ENCODE results near the gene ZNF800.

ZNF800 gene

GRCh38 chr7:127378537-127378936 is 14.0 kb downstream of the ZNF800 start (continued):
- TF ChIP-seq ZNF398 (tag by site-specific recombination; IDR thresholded peaks at IDR 0.05) (peak; percentile 63), GLI4 (tag by site-specific recombination; IDR thresholded peaks at IDR 0.05) (no peak), ZNF157 (tag by site-specific recombination; IDR thresholded peaks at IDR 0.05) (no peak), ZBTB17 (tag by site-specific recombination; IDR thresholded peaks at IDR 0.05) (no peak), REPIN1 (tag by site-specific recombination; IDR thresholded peaks at IDR 0.05; ENCODE audit: low read depth) (no peak), KLF8 (tag by site-specific recombination; IDR thresholded peaks at IDR 0.05) (no peak), BCL11A (tag by site-specific recombination; IDR thresholded peaks at IDR 0.05; ENCODE audit: low read depth) (no peak), GFI1B (tag by site-specific recombination; IDR thresholded peaks at IDR 0.05) (no peak)

- Histone ChIP-seq H3K36me3 (ENCODE audit: control insufficient read depth in 2 of 2, insufficient read depth in 1 of 2, low read length in 2 of 2) (peaks cover 0 to 20% of the 10 kb centered on the region in 2 experiments; a peak in 2 of 3 replicates), H3K9me3 (ENCODE audit: control insufficient read depth, insufficient read depth, low read depth, low read length) (no peaks in the 10 kb centered on the region), H3K4me3 (ENCODE audit: low read depth, low read length) (no peak overlapping the region), H3K27ac (ENCODE audit: extremely low read depth, low read depth, low read length) (no peak overlapping the region), H3K4me1 (ENCODE audit: control insufficient read depth, insufficient read depth, low read length) (peaks cover 13% of the 10 kb centered on the region; the same call in 1 of the 2 replicates)
- POLR2A ChIA-PET = interaction anchor here (1.0 to 1.8 kb wide), 2 partner anchors 10 to 15 kb away, joined by 3 to 10 read pairs; partner anchors contain the start of gene ZNF800
- no peak for TF ChIP-seq ZNF211 (tag by site-specific recombination; IDR thresholded peaks at IDR 0.05; ENCODE audit: low read depth)
- TF ChIP-seq ZNF514 (tag by site-specific recombination; IDR thresholded peaks at IDR 0.05) = no peak
- TF ChIP-seq ZNF248 (tag by site-specific recombination; IDR thresholded peaks at IDR 0.05) = no peak
- TF ChIP-seq ZFP37 (tag by site-specific recombination; IDR thresholded peaks at IDR 0.05) = no peak
- TF ChIP-seq ZNF621 (tag by site-specific recombination; IDR thresholded peaks at IDR 0.05) = no peak
- TF ChIP-seq OSR2 (tag by site-specific recombination; IDR thresholded peaks at IDR 0.05) = no peak
- no peak for TF ChIP-seq GLI4 (tag by site-specific recombination; IDR thresholded peaks at IDR 0.05)
- no peak for TF ChIP-seq ZNF843 (tag by site-specific recombination; IDR thresholded peaks at IDR 0.05)
- TF ChIP-seq ZFHX2 (tag by site-specific recombination; conservative IDR thresholded peaks at IDR 0.05) = no peak
- TF ChIP-seq OVOL3 (tag by site-specific recombination; IDR thresholded peaks at IDR 0.05) = no peak
- TF ChIP-seq ZBTB17 (tag by site-specific recombination; IDR thresholded peaks at IDR 0.05) = no peak
- TF ChIP-seq ZNF341 (tag by site-specific recombination; IDR thresholded peaks at IDR 0.05; ENCODE audit: low read depth) = no peak
- CTCF ChIA-PET = no interaction called here
Observed at GRCh38 chr7:127377425-127377824, 15.1 kb downstream of the ZNF800 start.

- H3K27ac ChIP-seq (ENCODE audit: extremely low read depth, low read depth, low read length) = no peak overlapping the region
- H3K4me1 ChIP-seq (ENCODE audit: control insufficient read depth, insufficient read depth, low read length) = peaks cover 13% of the 10 kb centered on the region; the same call in 1 of the 2 replicates
- POLR2A ChIA-PET = no interaction called here
- CTCF ChIA-PET = no interaction called here
- H3K4me3 ChIP-seq (ENCODE audit: low read depth, low read length) = no peak overlapping the region
- H3K36me3 ChIP-seq (ENCODE audit: control insufficient read depth in 2 of 2, insufficient read depth in 1 of 2, low read length in 2 of 2) = peaks cover 0 to 23% of the 10 kb centered on the region in 2 experiments; a peak in 2 of 3 replicates
- H3K9me3 ChIP-seq (ENCODE audit: control insufficient read depth, insufficient read depth, low read depth, low read length) = no peaks in the 10 kb centered on the region
- no peak for TF ChIP-seq ZNF362 (tag by site-specific recombination; IDR thresholded peaks at IDR 0.05)
- TF ChIP-seq YY1 (tag by site-specific recombination; IDR thresholded peaks at IDR 0.05) = no peak
- no peak for TF ChIP-seq ZNF530 (tag by site-specific recombination; IDR thresholded peaks at IDR 0.05; ENCODE audit: low read depth)
- no peak for TF ChIP-seq KLF9 (tag by site-specific recombination; IDR thresholded peaks at IDR 0.05; ENCODE audit: low read depth)
- TF ChIP-seq ZNF26 (tag by site-specific recombination; IDR thresholded peaks at IDR 0.05) = no peak
- no peak for TF ChIP-seq ZNF366 (tag by site-specific recombination; conservative IDR thresholded peaks at IDR 0.05)
- TF ChIP-seq ZNF416 (tag by site-specific recombination; IDR thresholded peaks at IDR 0.05) = no peak
- TF ChIP-seq ZNF621 (tag by site-specific recombination; IDR thresholded peaks at IDR 0.05) = no peak
- TF ChIP-seq ZNF791 (tag by site-specific recombination; IDR thresholded peaks at IDR 0.05) = no peak
- TF ChIP-seq ZNF560 (tag by site-specific recombination; IDR thresholded peaks at IDR 0.05; ENCODE audit: borderline replicate concordance) = no peak
- TF ChIP-seq ZNF561 (tag by site-specific recombination; IDR thresholded peaks at IDR 0.05; ENCODE audit: borderline replicate concordance) = no peak
- TF ChIP-seq ZNF184 (tag by site-specific recombination; IDR thresholded peaks at IDR 0.05) = no peak
- TF ChIP-seq ELK4 (IDR thresholded peaks at IDR 0.05; ENCODE audit: borderline replicate concordance, low read depth, low read length) = no peak
- TF ChIP-seq ZNF266 (tag by site-specific recombination; IDR thresholded peaks at IDR 0.05; ENCODE audit: low read depth) = no peak
Observed at GRCh38 chr7:127375631-127376030, 16.9 kb downstream of the ZNF800 start.

Data from HEK293 (cell line).